GM12891 (cell line): ENCODE data around the gene GID8.

ENCODE experiments used
- DNase-seq: peaks from one replicate; pipeline ENCODE4 v3.0.0; 2011; ENCODE audit warnings: low spot score; ENCODE audit not compliant: insufficient read length
- FAIRE-seq: peaks from 2 replicates; lab custom pipeline; 2011; peaks lifted over from hg19 to GRCh38; lab: Jason Lieb, UNC
- PAX5 ChIP-seq: IDR thresholded peaks from 2 replicates; pipeline ENCODE4 v1.6.1; 2011; ENCODE audit warnings: low read length, moderate library complexity, mild to moderate bottlenecking; ENCODE audit not compliant: insufficient read depth, severe bottlenecking
- POLR2A ChIP-seq: IDR thresholded peaks from 2 replicates; pipeline ENCODE4 v1.6.1; 2011; ENCODE audit warnings: low read depth, low read length, control low read depth
- POLR2AphosphoS5 ChIP-seq: IDR thresholded peaks from 2 replicates; pipeline ENCODE4 v1.6.1; 2011; ENCODE audit warnings: low read depth, low read length, control low read depth
- POU2F2 ChIP-seq: IDR thresholded peaks from 2 replicates; pipeline ENCODE4 v1.6.1; 2011; ENCODE audit warnings: low read depth, mild to moderate bottlenecking, control low read depth, low read length, moderate library complexity
- SPI1 ChIP-seq: IDR thresholded peaks from 2 replicates; pipeline ENCODE4 v1.6.1; 2011; ENCODE audit warnings: low read depth, low read length, control low read depth
- TAF1 ChIP-seq: IDR thresholded peaks from 2 replicates; pipeline ENCODE4 v1.6.1; 2011; ENCODE audit warnings: low read depth, low read length, control low read depth

Gene GID8

GRCh38 chr20:62991196-62991807 lies 53.4 kb downstream of the GID8 start:
- DNase-seq (no peak), FAIRE-seq (no peak)
- no peak for TF ChIP-seq TAF1
- no peak for TF ChIP-seq POLR2A
- TF ChIP-seq POLR2AphosphoS5 = no peak
- TF ChIP-seq PAX5 = no peak
- TF ChIP-seq SPI1 = no peak
- TF ChIP-seq POU2F2 = no peak

DNA sequence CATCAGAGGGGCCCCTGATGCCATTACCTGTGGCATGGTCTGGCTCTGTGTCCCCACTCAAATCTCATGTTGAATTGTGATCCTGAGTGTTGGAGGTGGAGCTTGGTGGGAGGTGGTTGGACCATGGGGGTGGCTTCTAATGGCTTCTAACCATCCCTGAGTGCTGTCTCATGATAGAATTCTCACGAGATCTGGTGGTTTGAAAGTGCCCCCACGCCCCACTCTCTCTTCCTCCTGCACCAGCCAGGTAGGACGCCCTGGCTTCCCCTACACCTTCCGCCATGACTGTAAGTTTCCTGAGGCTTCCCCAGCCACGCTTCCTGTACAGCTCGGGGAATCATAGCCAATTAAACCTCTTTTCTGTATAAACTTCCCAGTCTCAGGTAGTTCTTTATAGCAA lies 53.9 kb downstream of the GID8 start:
- TF ChIP-seq POLR2AphosphoS5 = no peak
- TF ChIP-seq POLR2A = no peak
- TF ChIP-seq POU2F2 = no peak
- TF ChIP-seq PAX5 = no peak
- TF ChIP-seq TAF1 = no peak
- no peak for TF ChIP-seq SPI1
- no peak for FAIRE-seq
- DNase-seq = no peak

GRCh38 chr20:62993856-62994494 lies 56.0 kb downstream of the GID8 start:
- DNase-seq (no peak), FAIRE-seq (no peak)
- TF ChIP-seq PAX5 = no peak
- TF ChIP-seq POU2F2 = no peak
- no peak for TF ChIP-seq POLR2AphosphoS5
- TF ChIP-seq POLR2A = no peak
- TF ChIP-seq TAF1 = no peak
- no peak for TF ChIP-seq SPI1

DNA sequence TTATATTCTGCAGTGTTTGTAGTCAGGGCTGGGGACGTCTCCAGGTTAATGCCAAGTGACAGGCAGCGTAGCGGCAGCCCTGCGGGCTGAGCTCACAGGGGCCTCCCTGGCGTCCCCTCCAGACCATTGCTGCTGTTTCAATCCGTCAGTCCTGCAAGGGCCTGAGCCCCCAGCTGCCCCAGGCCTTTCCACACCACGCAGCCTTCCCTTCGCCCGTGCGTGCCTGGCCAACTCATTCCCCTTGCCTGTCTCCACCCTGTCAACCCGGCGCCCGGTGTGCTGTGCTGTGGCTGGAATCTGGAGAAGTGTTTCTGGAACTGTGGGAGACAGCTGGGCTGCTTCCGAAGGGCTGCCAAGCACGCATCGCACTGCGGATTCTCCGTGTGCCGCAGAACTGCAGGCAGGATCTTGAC lies 56.9 kb downstream of the GID8 start:
- TF ChIP-seq TAF1 (no peak), POLR2A (no peak), PAX5 (no peak), SPI1 (no peak), POLR2AphosphoS5 (no peak), POU2F2 (no peak)
- FAIRE-seq (no peak), DNase-seq (no peak)

DNA sequence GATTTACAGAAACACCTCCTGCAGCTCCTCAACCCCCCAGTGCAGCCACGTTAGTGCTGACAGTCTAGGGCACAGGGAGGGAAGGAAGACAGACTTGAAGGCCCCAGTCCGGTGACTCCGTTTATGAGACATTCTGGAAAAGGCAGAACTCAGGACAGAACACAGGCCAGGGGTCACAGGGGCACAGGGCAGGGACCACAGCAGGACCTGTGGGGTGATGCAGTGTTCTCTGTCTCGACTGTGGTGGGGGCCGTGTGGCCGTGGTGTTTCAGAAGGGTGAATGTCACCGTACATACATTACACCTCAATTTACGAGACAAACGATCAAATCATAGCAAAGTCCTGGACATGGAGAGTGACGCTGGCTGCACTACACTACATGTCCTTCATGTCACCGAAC lies 57.5 kb downstream of the GID8 start:
- no peak for FAIRE-seq
- no peak for DNase-seq
- TF ChIP-seq POLR2AphosphoS5 = no peak
- no peak for TF ChIP-seq PAX5
- no peak for TF ChIP-seq POLR2A
- TF ChIP-seq TAF1 = no peak
- TF ChIP-seq POU2F2 = no peak
- no peak for TF ChIP-seq SPI1

GRCh38 chr20:62995898-62996595 lies 58.1 kb downstream of the GID8 start:
- DNase-seq (no peak), FAIRE-seq (no peak)
- TF ChIP-seq SPI1 (no peak), PAX5 (no peak), TAF1 (no peak), POLR2A (no peak), POU2F2 (no peak), POLR2AphosphoS5 (no peak)

DNA sequence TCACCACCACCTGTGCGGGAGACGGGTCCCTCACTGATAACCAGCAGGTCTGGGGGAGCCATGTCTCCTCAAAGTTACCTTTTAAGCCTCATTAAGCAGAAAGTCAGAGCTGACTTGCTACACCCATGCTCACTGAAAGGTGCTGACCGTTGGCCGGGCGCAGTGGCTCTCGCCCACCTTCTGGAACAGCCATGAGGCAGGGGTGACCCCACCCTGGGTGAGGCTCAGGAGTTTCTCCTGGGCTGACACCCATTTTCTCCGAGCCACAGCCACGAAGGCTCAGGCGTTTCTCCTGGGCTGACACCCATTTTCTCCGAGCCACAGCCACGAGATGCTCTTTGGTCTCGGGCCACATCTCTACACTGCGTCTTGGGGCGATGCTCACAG lies 58.6 kb downstream of the GID8 start:
- FAIRE-seq (no peak), DNase-seq (no peak)
- TF ChIP-seq TAF1 (no peak), POU2F2 (no peak), SPI1 (no peak), PAX5 (no peak), POLR2AphosphoS5 (no peak), POLR2A (no peak)

DNA sequence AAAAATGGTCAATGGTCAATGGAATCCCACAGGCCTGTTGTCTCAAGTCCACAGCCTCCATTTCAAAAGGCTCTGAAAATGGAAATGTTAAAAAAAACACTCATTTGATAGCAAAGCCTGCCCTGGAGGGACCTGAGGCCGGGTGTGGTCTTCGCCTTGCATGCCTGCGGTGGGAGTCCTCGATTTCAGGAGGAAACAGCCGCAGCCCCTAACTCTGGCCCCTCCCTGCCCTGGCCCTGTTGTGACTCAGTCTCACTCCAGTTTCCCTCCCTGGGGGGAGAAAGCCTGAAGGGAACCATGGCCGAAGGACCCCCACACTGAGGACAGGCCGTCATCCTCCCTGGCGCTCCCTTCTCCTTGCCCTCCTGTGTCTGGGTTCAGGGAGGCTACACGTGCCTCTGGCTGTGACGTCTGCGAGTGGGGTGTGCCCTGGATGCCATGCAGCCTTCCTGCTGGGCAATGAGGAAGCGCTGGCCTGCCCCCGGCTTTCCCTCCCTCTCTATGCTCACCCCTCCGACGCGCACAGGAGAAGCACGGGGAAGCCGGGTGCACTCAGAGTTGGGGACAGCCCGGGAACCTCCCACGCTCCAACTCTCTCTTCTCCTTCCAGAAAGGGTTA lies 59.6 kb downstream of the GID8 start:
- FAIRE-seq = no peak
- no peak for DNase-seq
- TF ChIP-seq POU2F2 (no peak), POLR2A (no peak), SPI1 (no peak), TAF1 (no peak), PAX5 (no peak), POLR2AphosphoS5 (no peak)
